Measurements from ENCODE around the gene SLC10A7.

The SLC10A7 gene

DNA sequence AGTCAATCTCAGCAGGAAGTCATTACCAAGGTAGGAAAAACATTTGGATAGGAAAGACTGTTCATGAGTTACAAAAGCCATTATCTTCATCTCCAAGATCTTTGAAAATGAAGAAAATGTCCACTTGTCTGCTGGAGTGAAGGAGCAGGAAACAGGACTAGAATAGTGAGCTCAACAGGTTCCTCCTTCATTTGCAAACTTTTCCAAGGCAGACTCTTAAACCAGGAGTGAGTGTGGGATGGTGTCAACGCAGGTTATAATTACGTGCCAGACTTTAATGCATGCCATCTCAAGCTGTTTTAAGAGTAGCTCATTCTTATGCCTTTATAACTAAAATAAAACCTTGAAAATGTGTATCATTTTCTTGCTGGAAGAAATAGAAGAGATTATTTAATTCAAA is 310.9 kb downstream of the SLC10A7 start:
- no peak for DNase-seq (ENCODE audit: low spot score)

GRCh38 chr4:146207410-146207809 is 314.3 kb downstream of the SLC10A7 start:
- DNase-seq (ENCODE audit: low spot score): no peak

Measured in pons (tissue), 1 donor.